CD4-positive, alpha-beta T cell (primary cell): ENCODE results near the gene HORMAD1. TPM values are rescaled to one million over a fixed set of nuclear protein-coding genes. Genes with fewer than 3 reads are reported as not detected.

ENCODE experiments used
- ATAC-seq: fragments of 200-7000 bp; cut with Tn5 transposase; one replicate; pipeline ENCODE4 v1.10.0; 2022; ENCODE audit warnings: mild to moderate bottlenecking; ENCODE audit not compliant: poor library complexity
- CTCF ChIA-PET: fragments of 350-600 bp; sonication (Branson Sonifier 250); formaldehyde crosslinking; loops from one replicate; lab custom pipeline; 2021; ENCODE audit warnings: antibody characterized with exemption, inconsistent platforms; lab: Charles Lee
- POLR2A ChIA-PET: fragments of 350-600 bp; sonication (Branson Sonifier 250); formaldehyde crosslinking; loops from one replicate; lab custom pipeline; 2021; ENCODE audit warnings: antibody characterized with exemption, inconsistent platforms; lab: Charles Lee
- DNase-seq, 14 experiments: peaks; one replicate each; pipeline ENCODE4 v3.0.0-alpha.2; 2013 to 2020; ENCODE audit warnings: mixed read lengths in 2 of 14
- H3K27ac ChIP-seq, 2 donors: one replicate each; pipeline versions ENCODE4 v1.5.1 to v1.7.0; 2013; ENCODE audit warnings: low read length in 2 of 2, low read depth in 1 of 2, mild to moderate bottlenecking in 1 of 2
- H3K27me3 ChIP-seq, 2 experiments: 1 replicate in 1 of 2; 2 replicates in 1 of 2; pipeline versions ENCODE4 v1.6.1 to v1.7.0; 2013; ENCODE audit warnings: low read length in 2 of 2, control low read depth in 1 of 2, mild to moderate bottlenecking in 1 of 2, moderate library complexity in 1 of 2; ENCODE audit not compliant: insufficient read depth in 2 of 2, control insufficient read depth in 1 of 2
- H3K36me3 ChIP-seq: one replicate; pipeline ENCODE4 v1.6.1; 2013; ENCODE audit warnings: low read length, control low read depth; ENCODE audit not compliant: insufficient read depth
- H3K4me1 ChIP-seq: one replicate; pipeline ENCODE4 v1.6.1; 2013; ENCODE audit warnings: low read length, control low read depth; ENCODE audit not compliant: insufficient read depth
- H3K4me3 ChIP-seq: one replicate; pipeline ENCODE4 v1.5.1; 2013; ENCODE audit warnings: mild to moderate bottlenecking, low read length, moderate library complexity
- H3K9me3 ChIP-seq, 2 experiments: 1 replicate in 1 of 2; 2 replicates in 1 of 2; pipeline versions ENCODE4 v1.6.1 to v1.7.0; 2013; ENCODE audit warnings: low read length in 2 of 2, mild to moderate bottlenecking in 2 of 2, control low read depth in 1 of 2, moderate library complexity in 1 of 2; ENCODE audit not compliant: control insufficient read depth in 1 of 2, insufficient read depth in 1 of 2
- H3K27ac Mint-ChIP-seq: one replicate; pipeline ENCODE4 v1.8.0; 2020; ENCODE audit warnings: mixed read lengths
- H3K27me3 Mint-ChIP-seq: one replicate; pipeline ENCODE4 v1.8.0; 2021; ENCODE audit warnings: mixed read lengths
- H3K36me3 Mint-ChIP-seq: one replicate; pipeline ENCODE4 v1.8.0; 2021; ENCODE audit warnings: low read depth, mixed read lengths
- H3K4me1 Mint-ChIP-seq: one replicate; pipeline ENCODE4 v1.8.0; 2021; ENCODE audit warnings: low read depth, mixed read lengths
- H3K4me3 Mint-ChIP-seq: one replicate; pipeline ENCODE4 v1.8.0; 2020; ENCODE audit warnings: mild to moderate bottlenecking, mixed read lengths
- H3K9me3 Mint-ChIP-seq: one replicate; pipeline ENCODE4 v1.8.0; 2020; ENCODE audit warnings: mixed read lengths
- CTCF ChIP-seq: fragments of 200-600 bp; IDR thresholded peaks from one replicate; pipeline ENCODE4 v1.8.0; 2022; ENCODE audit warnings: antibody characterized with exemption, mild to moderate bottlenecking
- intact Hi-C, 2 experiments: fragments of 100-400 bp; cut with DNase I in 1 of 2; cut with micrococcal nuclease in 1 of 2; formaldehyde crosslinking; loops; one replicate each; pipeline versions ENCODE4 v1.15.1 to v1.9.0; 2023 to 2025; cut with DNase I, micrococcal nuclease
- total RNA-seq, 174 experiments: library from RNA in 2 of 174; stranded (reverse) in 2 of 174; gene quantifications; one replicate each; pipeline ENCODE4 v1.2.3 and lab custom pipeline; 2021 to 2026

HORMAD1 gene
- total RNA-seq, 2 experiments from 2014 or later, result not detected

GRCh38 chr1:150678988-150679387, 41.7 kb downstream of the HORMAD1 start:
- peaks cover 21% of the 10 kb centered on the region for H3K4me1 Mint-ChIP-seq
- TF ChIP-seq CTCF, result no peak
- H3K36me3 ChIP-seq, result peaks cover 34% of the 10 kb centered on the region
- H3K4me1 ChIP-seq, result peaks cover 2% of the 10 kb centered on the region
- H3K27ac Mint-ChIP-seq, result no peak overlapping the region
- no peak overlapping the region for H3K27ac ChIP-seq
- no peaks in the 10 kb centered on the region for H3K27me3 Mint-ChIP-seq
- POLR2A ChIA-PET, result no interaction called here
- no peaks in the 10 kb centered on the region for H3K27me3 ChIP-seq
- intact Hi-C loops, result loop anchor here in 1 of 2 experiments (10.0 kb wide), 1 partner anchor 126 kb away; the partner anchor contains the start of gene CTSK
- CTCF ChIA-PET, result interaction anchor here (0.5 kb wide), 1 partner anchor 48 kb away, joined by 3 read pairs; no protein-coding TSS in a partner anchor
- ATAC-seq, result no peak
- no peak overlapping the region for H3K4me3 ChIP-seq
- H3K9me3 ChIP-seq, result no peaks in the 10 kb centered on the region
- DNase-seq, result no peak
- peaks cover 43% of the 10 kb centered on the region for H3K36me3 Mint-ChIP-seq
- H3K9me3 Mint-ChIP-seq, result no peaks in the 10 kb centered on the region
- no peak overlapping the region for H3K4me3 Mint-ChIP-seq

- Histone ChIP-seq H3K9me3 (no peaks in the 10 kb centered on the region), H3K36me3 (peaks cover 17% of the 10 kb centered on the region), H3K4me1 (no peaks in the 10 kb centered on the region), H3K4me3 (no peak overlapping the region), H3K27ac (no peak overlapping the region), H3K27me3 (no peaks in the 10 kb centered on the region)
- no peak for ATAC-seq
- H3K9me3 Mint-ChIP-seq, result no peaks in the 10 kb centered on the region
- H3K4me1 Mint-ChIP-seq, result peaks cover 13% of the 10 kb centered on the region
- no peak for TF ChIP-seq CTCF
- H3K4me3 Mint-ChIP-seq, result no peak overlapping the region
- POLR2A ChIA-PET, result no interaction called here
- no peaks in the 10 kb centered on the region for H3K27me3 Mint-ChIP-seq
- intact Hi-C loops, result loop anchor here in 1 of 2 experiments (10.0 kb wide), 1 partner anchor 130 kb away; the partner anchor contains the start of gene CTSK
- H3K36me3 Mint-ChIP-seq, result peaks cover 30% of the 10 kb centered on the region
- no peak for DNase-seq
- CTCF ChIA-PET, result no interaction called here
- no peak overlapping the region for H3K27ac Mint-ChIP-seq
Observed at GRCh38 chr1:150674881-150675280, 45.8 kb downstream of the HORMAD1 start.

DNA sequence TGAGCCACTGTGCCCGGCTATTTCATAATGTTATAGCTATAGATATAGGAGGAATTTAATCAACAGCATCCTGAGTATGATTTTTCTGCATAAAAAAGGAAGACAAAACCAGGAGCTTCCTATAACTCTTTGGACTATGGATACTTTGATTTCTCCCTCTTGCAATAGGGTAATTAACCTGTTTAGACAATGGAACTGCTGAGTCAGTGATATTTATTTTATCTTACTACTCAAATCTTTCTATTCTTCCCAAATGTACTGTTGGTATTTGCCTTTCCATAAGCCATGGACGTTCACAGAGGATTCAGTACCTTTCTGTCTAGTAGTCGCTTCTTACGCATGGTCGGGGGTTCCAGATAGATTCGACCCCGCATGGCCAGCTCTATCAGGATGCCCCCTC, 57.4 kb downstream of the HORMAD1 start:
- Histone ChIP-seq H3K4me1 (no peaks in the 10 kb centered on the region), H3K27me3 (no peaks in the 10 kb centered on the region), H3K9me3 (no peaks in the 10 kb centered on the region), H3K4me3 (no peak overlapping the region), H3K36me3 (peaks cover 32% of the 10 kb centered on the region), H3K27ac (no peak overlapping the region)
- DNase-seq (no peak), ATAC-seq (no peak)
- no peaks in the 10 kb centered on the region for H3K27me3 Mint-ChIP-seq
- H3K9me3 Mint-ChIP-seq, result no peaks in the 10 kb centered on the region
- peaks cover 6% of the 10 kb centered on the region for H3K4me1 Mint-ChIP-seq
- intact Hi-C loops, result loop anchor here in 1 of 2 experiments (10.0 kb wide), 1 partner anchor 259 kb away; no protein-coding TSS in a partner anchor
- TF ChIP-seq CTCF, result no peak
- CTCF ChIA-PET, result interaction anchor here (0.5 kb wide), 1 partner anchor 110 kb away, joined by 3 read pairs; no protein-coding TSS in a partner anchor
- H3K4me3 Mint-ChIP-seq, result no peak overlapping the region
- H3K36me3 Mint-ChIP-seq, result peaks cover 60% of the 10 kb centered on the region
- POLR2A ChIA-PET, result interaction anchor here (1.1 kb wide), 1 partner anchor 13 kb away, joined by 3 read pairs; no protein-coding TSS in a partner anchor
- H3K27ac Mint-ChIP-seq, result no peak overlapping the region
